Measurements from ENCODE around the gene IGSF9B. TPM values are rescaled to one million over a fixed set of nuclear protein-coding genes. Genes with fewer than 3 reads are reported as not detected.

Gene IGSF9B
- total RNA-seq, 1 experiment from 2014 or later, result 2.2 TPM

DNA sequence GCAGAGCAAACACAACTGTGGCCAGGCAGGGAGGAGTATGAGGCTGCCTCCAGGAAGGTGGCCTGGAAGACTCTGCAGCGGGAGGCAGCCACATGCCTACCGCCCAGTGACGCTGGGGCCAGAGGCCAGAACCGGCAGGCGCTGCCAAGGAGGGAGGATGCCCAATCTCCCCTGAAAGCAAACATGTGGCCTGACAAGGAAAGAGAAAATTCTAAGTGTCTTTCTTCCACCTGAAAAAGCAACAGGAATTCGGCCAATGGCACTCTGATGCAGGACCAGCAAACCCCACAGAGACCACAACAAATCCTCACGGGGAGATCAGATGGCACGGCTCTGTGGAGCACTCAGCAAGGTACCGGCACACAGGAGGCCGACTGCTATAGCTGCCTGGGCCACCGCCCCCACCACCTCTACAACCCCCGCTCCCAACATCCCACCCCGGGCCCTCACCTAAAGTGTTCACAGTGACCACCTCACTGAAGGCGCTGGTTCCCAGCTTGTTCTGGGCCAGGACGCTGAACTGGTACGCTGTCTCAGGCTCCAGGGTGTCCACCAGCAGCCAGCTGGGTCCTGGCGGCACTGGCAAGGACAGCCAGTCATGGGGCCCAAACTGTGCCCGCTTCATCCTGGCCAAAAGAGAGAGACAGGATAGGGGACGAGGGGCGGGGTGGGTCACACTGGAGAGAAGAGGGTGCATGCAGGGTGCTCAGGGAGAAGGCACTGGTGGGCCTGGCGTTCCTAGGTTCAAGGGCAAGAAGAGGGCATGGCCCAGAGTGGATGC lies 30.1 kb downstream of the IGSF9B start:
- ChIA-PET CTCF (interaction anchor here (0.5 to 2.4 kb wide), 4 partner anchors 114 to 165 kb away, joined by 4 to 21 read pairs (median 10); no protein-coding TSS in a partner anchor), POLR2A (no interaction called here)
- in situ Hi-C loops (cut with HindIII; ENCODE audit: low pct_unique_long_range_greater_than_20kb, low sequenced_read_pairs), result no loop called here
- Histone ChIP-seq H3K27me3 (ENCODE audit: control insufficient read depth, insufficient read depth, low read length) (no peaks in the 10 kb centered on the region), H3K9me3 (ENCODE audit: control insufficient read depth, insufficient read depth, low read depth, low read length) (no peaks in the 10 kb centered on the region), H3K36me3 (ENCODE audit: control insufficient read depth, insufficient read depth, low read length) (no peaks in the 10 kb centered on the region), H3K4me3 (ENCODE audit: low read depth in 2 of 2, low read length in 2 of 2) (no peak overlapping the region), H3K4me1 (ENCODE audit: control insufficient read depth, insufficient read depth, low read length) (peaks cover 4% of the 10 kb centered on the region), H3K27ac (ENCODE audit: low read length) (no peak overlapping the region)
- TF ChIP-seq TCF7L2 (IDR thresholded peaks at IDR 0.05; ENCODE audit: low read depth, low read length) (no peak), SIN3A (IDR thresholded peaks at IDR 0.05; ENCODE audit: borderline replicate concordance, insufficient read depth, low read depth, low read length) (no peak), POLR2AphosphoS5 (IDR thresholded peaks at IDR 0.05; ENCODE audit: low read depth, low read length) (no peak)
- TF ChIP-seq, protein P1, sequence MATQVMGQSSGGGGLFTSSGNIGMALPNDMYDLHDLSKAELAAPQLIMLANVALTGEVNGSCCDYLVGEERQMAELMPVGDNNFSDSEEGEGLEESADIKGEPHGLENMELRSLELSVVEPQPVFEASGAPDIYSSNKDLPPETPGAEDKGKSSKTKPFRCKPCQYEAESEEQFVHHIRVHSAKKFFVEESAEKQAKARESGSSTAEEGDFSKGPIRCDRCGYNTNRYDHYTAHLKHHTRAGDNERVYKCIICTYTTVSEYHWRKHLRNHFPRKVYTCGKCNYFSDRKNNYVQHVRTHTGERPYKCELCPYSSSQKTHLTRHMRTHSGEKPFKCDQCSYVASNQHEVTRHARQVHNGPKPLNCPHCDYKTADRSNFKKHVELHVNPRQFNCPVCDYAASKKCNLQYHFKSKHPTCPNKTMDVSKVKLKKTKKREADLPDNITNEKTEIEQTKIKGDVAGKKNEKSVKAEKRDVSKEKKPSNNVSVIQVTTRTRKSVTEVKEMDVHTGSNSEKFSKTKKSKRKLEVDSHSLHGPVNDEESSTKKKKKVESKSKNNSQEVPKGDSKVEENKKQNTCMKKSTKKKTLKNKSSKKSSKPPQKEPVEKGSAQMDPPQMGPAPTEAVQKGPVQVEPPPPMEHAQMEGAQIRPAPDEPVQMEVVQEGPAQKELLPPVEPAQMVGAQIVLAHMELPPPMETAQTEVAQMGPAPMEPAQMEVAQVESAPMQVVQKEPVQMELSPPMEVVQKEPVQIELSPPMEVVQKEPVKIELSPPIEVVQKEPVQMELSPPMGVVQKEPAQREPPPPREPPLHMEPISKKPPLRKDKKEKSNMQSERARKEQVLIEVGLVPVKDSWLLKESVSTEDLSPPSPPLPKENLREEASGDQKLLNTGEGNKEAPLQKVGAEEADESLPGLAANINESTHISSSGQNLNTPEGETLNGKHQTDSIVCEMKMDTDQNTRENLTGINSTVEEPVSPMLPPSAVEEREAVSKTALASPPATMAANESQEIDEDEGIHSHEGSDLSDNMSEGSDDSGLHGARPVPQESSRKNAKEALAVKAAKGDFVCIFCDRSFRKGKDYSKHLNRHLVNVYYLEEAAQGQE (IDR thresholded peaks at IDR 0.05; ENCODE audit: insufficient read depth in 1 of 2, low read depth in 2 of 2, low read length in 1 of 2), result no peak
- TF ChIP-seq, protein P2, sequence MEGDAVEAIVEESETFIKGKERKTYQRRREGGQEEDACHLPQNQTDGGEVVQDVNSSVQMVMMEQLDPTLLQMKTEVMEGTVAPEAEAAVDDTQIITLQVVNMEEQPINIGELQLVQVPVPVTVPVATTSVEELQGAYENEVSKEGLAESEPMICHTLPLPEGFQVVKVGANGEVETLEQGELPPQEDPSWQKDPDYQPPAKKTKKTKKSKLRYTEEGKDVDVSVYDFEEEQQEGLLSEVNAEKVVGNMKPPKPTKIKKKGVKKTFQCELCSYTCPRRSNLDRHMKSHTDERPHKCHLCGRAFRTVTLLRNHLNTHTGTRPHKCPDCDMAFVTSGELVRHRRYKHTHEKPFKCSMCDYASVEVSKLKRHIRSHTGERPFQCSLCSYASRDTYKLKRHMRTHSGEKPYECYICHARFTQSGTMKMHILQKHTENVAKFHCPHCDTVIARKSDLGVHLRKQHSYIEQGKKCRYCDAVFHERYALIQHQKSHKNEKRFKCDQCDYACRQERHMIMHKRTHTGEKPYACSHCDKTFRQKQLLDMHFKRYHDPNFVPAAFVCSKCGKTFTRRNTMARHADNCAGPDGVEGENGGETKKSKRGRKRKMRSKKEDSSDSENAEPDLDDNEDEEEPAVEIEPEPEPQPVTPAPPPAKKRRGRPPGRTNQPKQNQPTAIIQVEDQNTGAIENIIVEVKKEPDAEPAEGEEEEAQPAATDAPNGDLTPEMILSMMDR (IDR thresholded peaks at IDR 0.05), result no peak
- DNase-seq (ENCODE audit: low read depth, low spot score) (no peak), ATAC-seq (no peak)
- intact Hi-C loops (cut with micrococcal nuclease; ENCODE audit: unreplicated experiment), result loop anchor here (2.0 kb wide), 2 partner anchors 124 to 212 kb away; no protein-coding TSS in a partner anchor
- BruUV-seq (replicated peaks), result no TSS peak

DNA sequence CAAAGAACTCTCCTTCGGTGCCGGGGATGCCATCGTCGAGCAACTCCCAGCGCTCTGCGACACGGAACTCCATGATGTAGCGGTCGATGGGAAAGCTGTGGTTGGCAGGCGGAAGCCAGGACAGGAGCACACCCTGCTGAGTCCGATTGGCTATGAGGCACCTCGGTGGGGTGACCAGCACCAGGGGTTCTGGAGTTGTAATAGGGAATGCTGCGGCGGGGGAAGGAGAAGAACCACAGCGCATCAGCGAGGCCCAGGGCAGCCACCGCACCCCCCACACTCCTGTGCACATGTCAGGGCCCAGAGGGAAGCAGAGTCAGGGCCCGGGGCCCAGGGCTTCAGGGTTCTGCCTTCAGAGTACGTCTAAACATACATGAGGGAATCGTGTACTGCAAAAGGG lies 31.0 kb downstream of the IGSF9B start:
- TF ChIP-seq, protein P2 (IDR thresholded peaks at IDR 0.05), result no peak
- no peak for TF ChIP-seq SIN3A (IDR thresholded peaks at IDR 0.05; ENCODE audit: borderline replicate concordance, insufficient read depth, low read depth, low read length)
- in situ Hi-C loops (cut with HindIII; ENCODE audit: low pct_unique_long_range_greater_than_20kb, low sequenced_read_pairs), result no loop called here
- ChIA-PET CTCF (no interaction called here), POLR2A (no interaction called here)
- BruUV-seq (replicated peaks), result no TSS peak
- Histone ChIP-seq H3K27ac (ENCODE audit: low read length) (no peak overlapping the region), H3K36me3 (ENCODE audit: control insufficient read depth, insufficient read depth, low read length) (no peaks in the 10 kb centered on the region), H3K9me3 (ENCODE audit: control insufficient read depth, insufficient read depth, low read depth, low read length) (no peaks in the 10 kb centered on the region), H3K4me1 (ENCODE audit: control insufficient read depth, insufficient read depth, low read length) (peaks cover 4% of the 10 kb centered on the region), H3K4me3 (ENCODE audit: low read depth in 2 of 2, low read length in 2 of 2) (no peak overlapping the region), H3K27me3 (ENCODE audit: control insufficient read depth, insufficient read depth, low read length) (no peaks in the 10 kb centered on the region)
- ATAC-seq (no peak), DNase-seq (ENCODE audit: low read depth, low spot score) (no peak)
- intact Hi-C loops (cut with micrococcal nuclease; ENCODE audit: unreplicated experiment), result loop anchor here (2.0 kb wide), 2 partner anchors 125 to 213 kb away; no protein-coding TSS in a partner anchor

All from Panc1 (cell line).